ENCODE measurements around the gene EAPP.
"Not testable (repeated sequence)": the region's sequence is repeated elsewhere in the genome, so short reads cannot be mapped to it uniquely, and the experiment has no call there.

- not testable (repeated sequence) for TF ChIP-seq CTCF, POLR2A (IDR thresholded peaks at IDR 0.05)
Measured at GRCh38 chr14:34549276-34549966, 9.9 kb upstream of the EAPP start.
